Activated T-cell treated with anti-CD3 and anti-CD28 coated beads for 24 hours (primary cell): Measurements from ENCODE around the gene CETN3.

Experiments
- DNase-seq: peaks from one replicate; pipeline ENCODE4 v3.0.0-alpha.2; 2020; ENCODE audit warnings: low read depth

Gene CETN3

DNA sequence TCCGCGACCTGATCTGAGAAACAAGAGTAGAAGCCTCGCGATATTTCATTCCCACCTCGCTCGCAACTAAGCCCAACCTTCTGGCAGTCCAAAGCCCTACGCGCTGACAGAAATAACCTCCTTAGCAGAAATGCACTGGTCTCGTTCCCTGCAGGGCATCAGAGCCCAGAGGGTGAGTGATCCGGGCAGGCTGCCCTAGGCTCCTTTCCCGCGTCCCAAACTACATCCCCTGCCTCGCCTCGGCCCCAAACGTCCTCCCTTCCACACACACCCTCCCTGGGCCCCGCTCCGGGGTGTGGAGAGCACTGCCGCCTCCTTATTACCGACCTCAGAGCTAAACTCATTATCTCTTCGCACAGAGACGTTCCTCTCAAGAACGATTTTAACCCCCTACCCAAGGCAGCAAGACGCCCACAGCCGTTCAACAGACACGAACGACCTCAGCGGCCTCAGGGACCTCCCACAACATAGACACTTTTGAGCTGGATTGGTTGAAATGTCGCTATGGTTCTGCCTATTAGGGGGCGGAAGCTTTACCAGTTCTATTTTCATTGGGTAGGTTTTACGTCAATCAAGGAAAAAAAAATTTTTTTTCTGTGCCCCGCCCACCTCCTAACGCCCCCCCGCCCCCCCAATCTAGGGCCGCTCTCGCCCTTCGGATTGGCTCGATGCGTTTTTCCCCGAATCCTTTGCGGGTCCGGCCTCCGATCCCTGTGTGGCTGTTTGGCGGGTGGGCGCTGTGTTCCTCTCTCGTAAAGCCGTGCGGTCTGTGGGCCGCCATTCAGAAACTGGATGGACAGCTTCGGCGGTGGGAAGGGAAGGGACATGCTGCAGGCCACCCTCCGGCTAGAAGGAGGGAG is at the start of gene CETN3:
Gene CETN3, minus strand, starts transcription at position 439 of the 860 bp plus-strand sequence. Its CDS starts 95 bp downstream, at position 344.
- DNase-seq, result peak; percentile 85

DNA sequence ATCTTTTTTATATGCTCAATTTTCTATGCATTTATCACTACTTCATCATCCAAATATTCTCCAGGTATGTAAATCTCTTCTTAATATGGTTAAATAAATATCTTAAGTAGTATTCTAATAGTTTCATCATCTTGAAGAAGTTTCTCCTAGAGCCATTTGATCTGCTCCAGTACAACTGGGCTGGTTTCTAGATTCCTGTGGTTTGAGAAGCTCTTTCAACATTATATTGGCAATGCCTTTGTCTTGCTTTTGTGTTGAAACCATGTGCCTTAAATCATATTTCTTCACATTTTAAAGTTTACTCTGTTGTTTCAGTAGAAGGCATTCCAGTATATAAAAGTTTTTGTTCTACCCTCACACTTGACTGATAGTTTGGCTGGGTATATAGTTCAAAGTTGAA is 37.4 kb upstream of the CETN3 start:
- DNase-seq, result no peak

DNA sequence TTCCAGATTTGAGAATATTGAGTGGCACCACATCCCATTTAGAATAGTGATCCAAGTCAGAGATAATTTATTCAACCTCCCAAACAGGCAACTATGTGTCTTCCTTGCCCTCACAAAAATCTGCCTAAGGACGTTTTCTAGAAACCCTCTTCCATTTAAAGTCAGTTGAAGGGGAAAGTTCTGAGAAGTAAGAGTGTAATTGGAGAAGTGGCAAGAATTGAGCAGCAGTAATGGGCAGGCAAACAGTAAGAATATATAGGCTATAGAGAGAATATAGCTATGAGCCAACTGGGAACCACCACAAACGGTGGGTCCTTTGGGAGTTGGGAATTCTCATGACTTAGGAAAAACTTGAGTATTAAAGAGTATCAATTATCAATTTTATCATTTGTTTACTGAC is 31.1 kb upstream of the CETN3 start:
- DNase-seq, result no peak

- DNase-seq, result no peak
Observed at GRCh38 chr5:90438100-90438499, 28.5 kb upstream of the CETN3 start.

DNA sequence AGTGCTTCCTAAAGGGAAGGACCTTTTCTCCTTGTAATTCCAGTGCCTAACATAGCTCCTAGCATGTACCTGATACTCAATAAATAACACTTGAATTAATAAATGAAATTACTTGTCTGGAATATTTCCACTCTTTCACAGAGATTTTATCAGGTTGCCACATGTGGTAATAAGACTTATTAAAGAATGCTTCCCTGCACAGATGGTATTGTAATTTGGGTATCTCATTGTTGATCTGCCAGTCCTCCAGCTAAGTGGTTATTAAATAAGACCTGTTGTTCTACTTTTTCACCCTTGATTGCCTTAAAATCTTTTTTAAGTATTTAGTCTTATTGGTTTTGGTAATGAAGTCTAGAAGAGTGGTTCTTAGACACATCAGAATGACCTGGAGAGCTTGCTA is 28.1 kb upstream of the CETN3 start:
- DNase-seq, result no peak

GRCh38 chr5:90434116-90434714 is 24.7 kb upstream of the CETN3 start:
- DNase-seq, result peak; percentile 19

DNA sequence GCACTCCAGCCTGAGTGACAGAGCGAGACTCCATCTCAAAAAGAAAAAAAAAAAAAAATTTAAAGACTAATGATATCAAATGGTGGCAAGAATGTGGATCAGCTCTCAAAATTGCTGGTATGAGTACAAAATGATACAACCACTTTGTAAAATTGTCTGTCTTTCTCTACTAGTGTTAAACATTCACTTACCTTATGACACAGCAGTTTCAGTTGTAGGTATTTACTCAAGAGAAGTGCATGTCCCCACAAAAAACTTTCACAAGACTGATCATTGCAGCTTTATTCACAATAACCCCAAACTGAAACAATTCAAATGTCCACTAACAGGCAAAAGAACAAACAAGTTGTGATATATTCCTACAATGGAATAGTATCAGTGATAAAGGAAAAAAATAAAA is 14.7 kb upstream of the CETN3 start:
- DNase-seq, result no peak

DNA sequence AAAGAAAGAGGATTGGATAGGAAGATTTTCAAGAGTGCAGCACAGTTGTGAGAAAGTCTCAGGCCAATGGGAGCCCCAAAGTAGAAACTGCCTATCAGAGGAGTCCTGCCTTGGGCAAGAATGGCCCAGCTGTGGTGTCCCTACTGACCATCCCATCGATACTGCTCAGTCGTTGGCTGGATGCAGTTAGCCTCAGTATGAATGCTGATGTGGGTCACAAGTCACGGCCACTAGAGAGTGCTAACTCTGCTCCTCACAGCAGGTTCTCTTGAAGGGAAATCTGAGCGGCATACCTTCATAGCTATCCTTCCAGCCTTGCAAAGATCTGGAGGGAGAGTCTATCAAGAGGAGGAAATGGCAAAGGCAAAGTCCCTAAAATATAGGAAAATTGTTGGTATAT is 11.6 kb upstream of the CETN3 start:
- DNase-seq, result no peak

DNA sequence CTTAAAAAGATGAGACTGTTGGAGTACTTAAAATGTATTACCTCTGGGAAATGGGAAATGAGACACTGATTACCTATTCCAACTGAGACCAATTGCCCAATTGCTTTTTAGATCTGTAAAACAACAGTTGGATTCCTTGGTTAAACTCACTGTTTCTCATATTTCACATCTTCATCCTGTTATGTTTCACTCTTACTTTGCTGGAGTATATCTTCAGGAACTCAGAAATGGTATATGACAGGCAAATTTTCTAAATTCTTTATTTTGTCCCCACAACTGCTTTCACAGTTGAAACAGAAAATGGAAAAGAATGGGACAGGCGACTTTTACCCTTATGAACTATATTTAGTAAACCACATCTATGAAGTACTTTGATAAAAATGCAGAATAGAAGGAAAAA is 8.7 kb upstream of the CETN3 start:
- no peak for DNase-seq

- no peak for DNase-seq
Observed at GRCh38 chr5:90410178-90410762, 714 bp upstream of the CETN3 start.

- peak; percentile 1 for DNase-seq
Observed at GRCh38 chr5:90408571-90409317, 812 bp downstream of the CETN3 start.

- DNase-seq, result no peak
Observed at GRCh38 chr5:90406466-90406865, 3.1 kb downstream of the CETN3 start.

DNA sequence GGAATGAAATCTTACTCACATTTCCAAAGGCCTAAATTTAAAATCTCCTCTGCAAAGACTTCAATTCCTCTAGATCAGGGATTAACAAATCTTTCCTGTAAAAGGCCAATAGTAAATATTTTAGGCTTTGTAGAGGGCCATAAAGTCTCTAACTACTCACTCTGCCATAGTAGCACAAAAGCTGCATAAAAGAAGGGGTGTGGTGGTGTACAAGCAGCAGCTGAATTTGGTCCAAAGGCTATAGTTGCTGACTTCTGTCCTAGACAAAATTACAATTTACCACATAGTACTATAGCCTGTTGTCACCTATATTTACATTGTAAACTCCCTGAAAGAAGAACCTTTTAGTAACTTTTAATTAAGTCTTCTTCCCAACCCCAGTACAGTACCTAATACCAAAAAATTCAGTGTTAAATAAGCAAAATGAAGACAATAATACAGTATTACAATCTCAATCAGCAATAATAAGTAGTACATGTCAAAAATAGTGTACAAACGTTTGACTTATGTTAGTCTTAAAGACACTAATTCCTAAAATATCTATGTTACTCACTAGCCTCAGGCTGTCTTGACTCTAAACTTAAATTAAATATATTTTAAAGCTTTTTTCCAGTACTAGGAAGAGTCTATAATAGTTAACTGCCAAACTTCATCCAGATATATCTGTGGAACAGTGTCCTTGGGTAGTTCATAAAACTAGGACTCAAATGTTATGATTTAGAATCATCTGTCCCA is 6.9 kb downstream of the CETN3 start:
- DNase-seq, result no peak

DNA sequence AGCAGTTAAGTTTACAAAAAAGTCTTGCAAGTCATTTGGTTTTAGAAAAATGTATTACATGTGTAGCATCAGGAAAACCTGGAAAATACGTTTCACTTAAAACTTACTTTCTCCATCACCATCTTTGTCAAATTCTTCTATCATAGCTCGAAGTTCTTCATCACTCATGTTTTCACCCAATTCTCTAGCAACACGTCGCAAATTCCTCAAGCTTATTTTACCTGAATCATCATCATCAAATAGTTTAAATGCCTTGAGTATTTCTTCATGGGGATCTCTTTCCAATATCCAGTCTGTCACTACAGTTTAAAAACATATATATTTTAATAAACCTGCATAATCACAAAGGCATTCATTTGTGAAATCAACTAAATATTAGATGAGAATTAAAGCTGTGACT is 10.3 kb downstream of the CETN3 start:
- DNase-seq, result no peak

DNA sequence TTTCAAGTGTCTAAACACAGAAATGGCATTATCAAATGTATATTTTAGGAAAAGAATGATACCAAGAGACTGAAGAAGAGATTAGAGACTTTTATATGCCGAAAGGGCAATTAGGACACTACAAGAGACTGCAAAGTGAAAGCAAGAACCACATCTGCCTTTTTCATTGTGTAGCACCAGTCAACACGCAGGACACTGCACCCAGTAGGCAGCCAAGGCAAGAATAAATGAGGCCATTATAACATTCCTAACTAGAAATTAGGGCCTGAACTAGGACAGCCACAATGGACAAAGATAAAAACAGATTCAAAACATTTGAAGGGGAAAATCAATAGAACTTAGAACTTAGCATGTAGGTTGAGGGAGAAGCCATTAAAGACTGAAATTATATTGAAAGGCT is 10.8 kb downstream of the CETN3 start:
- DNase-seq, result no peak

- DNase-seq, result no peak
Observed at GRCh38 chr5:90395005-90395404, 14.6 kb downstream of the CETN3 start.

- DNase-seq, result no peak
Observed at GRCh38 chr5:90390928-90391327, 18.6 kb downstream of the CETN3 start.

GRCh38 chr5:90390326-90390725 is 19.2 kb downstream of the CETN3 start:
- no peak for DNase-seq

GRCh38 chr5:90387508-90387907 is 22.0 kb downstream of the CETN3 start:
- no peak for DNase-seq

- DNase-seq, result no peak
Observed at GRCh38 chr5:90386099-90386710, 23.4 kb downstream of the CETN3 start.

GRCh38 chr5:90384389-90384788 is 25.2 kb downstream of the CETN3 start:
- no peak for DNase-seq
